Mucosa of rectum (tissue), 2 donors: ENCODE data around the gene RGR.

Experiments used
- H3K27ac ChIP-seq, 2 donors: one replicate each; pipeline ENCODE4 v1.7.0; 2013; ENCODE audit warnings: inconsistent platforms in 2 of 2, low read depth in 2 of 2, low read length in 2 of 2
- H3K27me3 ChIP-seq, 2 donors: one replicate each; pipeline ENCODE4 v1.7.0; 2013; ENCODE audit warnings: low read length in 2 of 2; ENCODE audit not compliant: control insufficient read depth in 2 of 2, insufficient read depth in 2 of 2
- H3K36me3 ChIP-seq, 2 donors: one replicate each; pipeline ENCODE4 v1.7.0; 2013; ENCODE audit warnings: low read length in 2 of 2; ENCODE audit not compliant: control insufficient read depth in 2 of 2, insufficient read depth in 2 of 2
- H3K4me1 ChIP-seq, 2 donors: one replicate each; pipeline ENCODE4 v1.7.0; 2013; ENCODE audit warnings: low read length in 2 of 2, mild to moderate bottlenecking in 1 of 2; ENCODE audit not compliant: control insufficient read depth in 2 of 2, insufficient read depth in 2 of 2
- H3K4me3 ChIP-seq, 2 donors: one replicate each; pipeline ENCODE4 v1.7.0; 2013; ENCODE audit warnings: low read length in 2 of 2
- H3K9ac ChIP-seq, 2 donors: one replicate each; pipeline ENCODE4 v1.7.0; 2013; ENCODE audit warnings: low read length in 2 of 2, low read depth in 1 of 2, mild to moderate bottlenecking in 1 of 2
- H3K9me3 ChIP-seq, 2 donors: one replicate each; pipeline ENCODE4 v1.7.0; 2013; ENCODE audit warnings: low read length in 2 of 2; ENCODE audit not compliant: control insufficient read depth in 2 of 2
- donor health status: healthy.
- donor health status: Normal muscosa, but diverticular disease.

The RGR gene

GRCh38 chr10:84216834-84217233, 28.0 kb upstream of the RGR start:
- H3K27ac ChIP-seq, result no peak overlapping the region
- no peak overlapping the region for H3K9ac ChIP-seq
- H3K36me3 ChIP-seq, result peaks cover 31 to 48% of the 10 kb centered on the region in 2 donors
- H3K27me3 ChIP-seq, result no peaks in the 10 kb centered on the region
- no peaks in the 10 kb centered on the region for H3K4me1 ChIP-seq
- H3K4me3 ChIP-seq, result no peak overlapping the region
- no peaks in the 10 kb centered on the region for H3K9me3 ChIP-seq

- Histone ChIP-seq H3K27ac (no peak overlapping the region), H3K36me3 (peaks cover 26 to 42% of the 10 kb centered on the region in 2 donors), H3K9ac (no peak overlapping the region), H3K27me3 (no peaks in the 10 kb centered on the region), H3K9me3 (no peaks in the 10 kb centered on the region), H3K4me3 (no peak overlapping the region), H3K4me1 (no peaks in the 10 kb centered on the region)
Measured at GRCh38 chr10:84217746-84218145, 27.1 kb upstream of the RGR start.

GRCh38 chr10:84221916-84222315, 22.9 kb upstream of the RGR start:
- Histone ChIP-seq H3K9me3 (no peaks in the 10 kb centered on the region), H3K9ac (no peak overlapping the region), H3K4me3 (no peak overlapping the region), H3K36me3 (peaks cover 3 to 11% of the 10 kb centered on the region in 2 donors), H3K27me3 (no peaks in the 10 kb centered on the region), H3K4me1 (no peaks in the 10 kb centered on the region), H3K27ac (no peak overlapping the region)

GRCh38 chr10:84224411-84225028, 20.3 kb upstream of the RGR start:
- H3K9ac ChIP-seq, result no peak overlapping the region
- H3K36me3 ChIP-seq, result no peaks in the 10 kb centered on the region
- no peak overlapping the region for H3K4me3 ChIP-seq
- H3K9me3 ChIP-seq, result no peaks in the 10 kb centered on the region
- no peaks in the 10 kb centered on the region for H3K27me3 ChIP-seq
- H3K4me1 ChIP-seq, result no peaks in the 10 kb centered on the region
- no peak overlapping the region for H3K27ac ChIP-seq

GRCh38 chr10:84225427-84226173, 19.3 kb upstream of the RGR start, which contains the start of gene LRIT2:
LRIT2 (minus strand) TSS chr10:84225544; CDS start chr10:84225520, 24 bp downstream.
- Histone ChIP-seq H3K4me1 (no peaks in the 10 kb centered on the region), H3K27me3 (no peaks in the 10 kb centered on the region), H3K9ac (no peak within 1 kb of the TSS), H3K36me3 (no peaks in the 10 kb centered on the region), H3K27ac (no peak within 1 kb of the TSS), H3K4me3 (no peak within 1 kb of the TSS), H3K9me3 (no peaks in the 10 kb centered on the region)

- no peaks in the 10 kb centered on the region for H3K27me3 ChIP-seq
- H3K27ac ChIP-seq, result no peak overlapping the region
- H3K36me3 ChIP-seq, result no peaks in the 10 kb centered on the region
- H3K4me1 ChIP-seq, result no peaks in the 10 kb centered on the region
- no peak overlapping the region for H3K4me3 ChIP-seq
- H3K9ac ChIP-seq, result no peak overlapping the region
- no peaks in the 10 kb centered on the region for H3K9me3 ChIP-seq
Measured at GRCh38 chr10:84226616-84227015, 18.2 kb upstream of the RGR start.

- no peak overlapping the region for H3K9ac ChIP-seq
- no peak overlapping the region for H3K27ac ChIP-seq
- H3K4me3 ChIP-seq, result no peak overlapping the region
- H3K36me3 ChIP-seq, result no peaks in the 10 kb centered on the region
- no peaks in the 10 kb centered on the region for H3K4me1 ChIP-seq
- peaks cover 0 to 3% of the 10 kb centered on the region in 2 donors for H3K27me3 ChIP-seq
- no peaks in the 10 kb centered on the region for H3K9me3 ChIP-seq
Measured at GRCh38 chr10:84227810-84228209, 17.0 kb upstream of the RGR start.

- Histone ChIP-seq H3K27me3 (peaks cover 0 to 3% of the 10 kb centered on the region in 2 donors), H3K4me3 (no peak overlapping the region), H3K9ac (no peak overlapping the region), H3K27ac (no peak overlapping the region), H3K36me3 (no peaks in the 10 kb centered on the region), H3K4me1 (no peaks in the 10 kb centered on the region), H3K9me3 (no peaks in the 10 kb centered on the region)
Measured at GRCh38 chr10:84230359-84230758, 14.5 kb upstream of the RGR start.

GRCh38 chr10:84232376-84232775, 12.5 kb upstream of the RGR start:
- Histone ChIP-seq H3K36me3 (no peaks in the 10 kb centered on the region), H3K27ac (no peak overlapping the region), H3K27me3 (peaks cover 0 to 3% of the 10 kb centered on the region in 2 donors)

GRCh38 chr10:84233940-84234339, 10.9 kb upstream of the RGR start:
- Histone ChIP-seq H3K27me3 (peaks cover 0 to 3% of the 10 kb centered on the region in 2 donors), H3K27ac (no peak overlapping the region)

More at GRCh38 chr10:84232376-84232775, 12.5 kb upstream of the RGR start:
- Histone ChIP-seq H3K9ac (no peak overlapping the region), H3K9me3 (no peaks in the 10 kb centered on the region), H3K4me1 (no peaks in the 10 kb centered on the region), H3K4me3 (no peak overlapping the region)

More at GRCh38 chr10:84233940-84234339, 10.9 kb upstream of the RGR start:
- H3K36me3 ChIP-seq, result no peaks in the 10 kb centered on the region
- H3K9me3 ChIP-seq, result no peaks in the 10 kb centered on the region
- H3K4me3 ChIP-seq, result no peak overlapping the region
- no peaks in the 10 kb centered on the region for H3K4me1 ChIP-seq
- no peak overlapping the region for H3K9ac ChIP-seq
